Mesenteric fat pad (tissue), 1 donor: ENCODE data around the gene SGCA. TPM values are rescaled to one million over a fixed set of nuclear protein-coding genes. Genes with fewer than 3 reads are reported as not detected.

Source experiments
- DNase-seq: peaks from one replicate; pipeline ENCODE4 v3.0.0-alpha.2; 2020; ENCODE audit warnings: low spot score
- total RNA-seq: library from RNA; stranded (reverse); fragmentation: NEBNext Ultra II Directional; extraction: Animal tissue kit (Norgen Biotek cat#: 25700); gene quantifications from one replicate; pipeline ENCODE4 v1.2.1, GENCODE V29; 2021
- donor health status: DM: yes; HTN: yes; CAD: no.

The SGCA gene
- total RNA-seq, 1 donor from 2014 or later = 0.32 TPM

- DNase-seq = no peak
Observed at GRCh38 chr17:50192618-50193291, 26.9 kb downstream of the SGCA start.

- no peak for DNase-seq
Observed at GRCh38 chr17:50194140-50194933, 28.5 kb downstream of the SGCA start.

GRCh38 chr17:50194934-50195865, 29.4 kb downstream of the SGCA start:
- DNase-seq = no peak

DNA sequence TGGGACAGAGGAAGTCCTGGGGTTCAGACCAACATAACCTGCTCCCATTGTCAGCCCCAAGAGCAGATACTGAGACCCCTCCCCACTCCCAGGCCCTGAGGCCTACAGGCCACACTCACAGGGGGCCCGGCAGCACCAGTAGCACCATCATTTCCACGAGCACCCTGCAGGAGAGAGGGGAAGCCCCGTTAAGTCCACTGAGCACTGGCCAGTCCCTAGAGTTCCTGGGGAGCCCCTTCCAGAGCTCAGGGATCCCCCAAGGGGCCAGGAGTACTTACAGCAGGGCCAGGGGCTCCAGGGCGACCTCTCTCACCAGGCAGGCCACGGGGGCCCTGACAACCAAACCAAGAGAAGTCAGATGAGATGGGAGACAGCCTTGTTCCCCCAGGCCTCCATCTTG, 30.2 kb downstream of the SGCA start:
- DNase-seq = no peak

GRCh38 chr17:50196826-50197225, 31.0 kb downstream of the SGCA start:
- no peak for DNase-seq

GRCh38 chr17:50198026-50198669, 32.3 kb downstream of the SGCA start:
- DNase-seq = no peak

DNA sequence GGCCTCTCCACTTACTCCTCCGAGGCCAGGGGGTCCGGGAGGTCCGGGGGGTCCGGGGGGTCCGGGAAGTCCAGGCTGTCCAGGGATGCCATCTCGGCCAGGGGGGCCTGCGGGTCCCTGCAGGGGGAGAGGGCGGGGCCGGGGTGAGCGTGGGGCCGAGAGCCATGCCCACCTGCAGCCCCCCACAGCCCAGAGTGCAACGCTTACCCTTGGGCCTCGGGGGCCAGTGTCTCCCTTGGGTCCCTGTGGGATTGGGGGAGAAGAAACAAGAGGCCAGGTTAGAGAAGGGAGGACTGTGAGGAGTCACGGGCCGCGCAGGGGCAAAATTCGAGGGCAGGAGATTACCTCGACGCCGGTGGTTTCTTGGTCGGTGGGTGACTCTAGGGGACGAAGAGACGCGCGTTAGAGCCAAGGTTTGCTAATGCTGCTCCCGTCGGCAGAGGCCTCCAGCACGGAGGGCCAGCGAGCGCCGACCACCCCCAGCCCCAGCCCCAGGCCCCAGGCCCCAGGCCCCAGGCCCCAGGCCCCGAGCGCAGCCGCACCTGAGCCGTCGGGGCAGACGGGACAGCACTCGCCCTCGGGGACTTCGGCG, 33.5 kb downstream of the SGCA start:
- DNase-seq = no peak

- no peak for DNase-seq
Observed at GRCh38 chr17:50199803-50200456, 34.1 kb downstream of the SGCA start.

- DNase-seq = peak; percentile 95
Observed at GRCh38 chr17:50200457-50201275, 34.9 kb downstream of the SGCA start.

GRCh38 chr17:50201276-50201854, 35.6 kb downstream of the SGCA start, which contains the start of gene COL1A1:
TSS of gene COL1A1 (minus strand) at chr17:50201631. CDS start at chr17:50201513, 118 bp downstream.
- no peak for DNase-seq

GRCh38 chr17:50203086-50203485, 37.3 kb downstream of the SGCA start:
- no peak for DNase-seq

DNA sequence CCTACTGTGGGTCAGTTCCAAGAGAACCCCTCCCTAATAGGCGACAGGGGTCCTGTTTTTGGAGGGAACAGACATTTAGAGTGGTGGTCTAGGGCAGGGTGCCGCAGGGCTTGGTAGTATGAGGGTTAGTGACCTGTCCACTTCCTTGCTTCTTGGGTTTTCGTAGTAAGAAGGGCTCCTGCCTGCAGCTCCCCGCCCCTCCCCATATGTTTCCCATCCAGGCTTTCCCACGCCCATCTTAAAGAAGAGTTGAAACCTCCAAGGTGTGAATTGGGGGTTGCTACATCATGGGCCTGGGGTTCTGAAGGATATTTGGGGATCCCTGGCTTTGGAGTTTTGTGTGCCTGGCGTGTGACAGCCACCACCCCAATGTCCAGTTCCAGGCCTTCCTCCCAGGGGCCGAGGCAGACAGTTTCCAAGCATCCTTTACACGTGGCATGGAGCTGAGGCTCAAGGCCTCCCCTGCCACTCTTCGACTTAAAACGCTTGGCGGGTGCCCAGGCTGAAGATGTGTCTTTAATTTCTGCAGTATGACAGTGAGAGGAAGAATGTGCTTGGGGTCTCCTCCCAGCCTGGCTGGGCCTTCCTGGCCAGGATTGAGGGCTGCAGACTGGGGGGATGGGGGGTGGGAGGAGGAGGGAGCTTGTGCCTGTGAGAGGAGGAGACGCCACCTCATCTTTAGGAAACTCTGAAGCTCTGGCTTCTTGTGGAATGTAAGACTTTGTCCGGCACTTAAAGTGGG, 38.0 kb downstream of the SGCA start:
- DNase-seq = no peak

DNA sequence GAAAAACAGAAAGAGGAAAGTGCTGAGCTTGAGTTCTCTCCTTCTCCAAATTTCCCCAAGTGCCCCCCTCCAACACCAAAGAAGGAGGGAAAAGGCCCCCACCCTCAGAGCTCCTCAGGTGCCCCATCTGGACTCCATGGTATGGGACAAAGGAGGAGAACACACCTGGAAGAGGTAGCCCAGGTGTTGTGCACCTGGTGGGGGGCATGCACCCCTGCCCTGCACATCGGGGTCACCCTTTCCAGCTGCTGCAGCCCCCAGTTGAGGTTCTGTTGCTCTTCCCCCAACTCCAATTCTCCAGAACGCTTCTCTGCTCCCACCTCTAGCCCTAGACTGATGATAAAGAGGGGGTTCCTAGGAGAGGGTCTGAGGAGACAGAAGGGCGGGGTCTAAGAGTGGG, 38.6 kb downstream of the SGCA start:
- no peak for DNase-seq

GRCh38 chr17:50205111-50205962, 39.5 kb downstream of the SGCA start:
- DNase-seq = peak; percentile 79

DNA sequence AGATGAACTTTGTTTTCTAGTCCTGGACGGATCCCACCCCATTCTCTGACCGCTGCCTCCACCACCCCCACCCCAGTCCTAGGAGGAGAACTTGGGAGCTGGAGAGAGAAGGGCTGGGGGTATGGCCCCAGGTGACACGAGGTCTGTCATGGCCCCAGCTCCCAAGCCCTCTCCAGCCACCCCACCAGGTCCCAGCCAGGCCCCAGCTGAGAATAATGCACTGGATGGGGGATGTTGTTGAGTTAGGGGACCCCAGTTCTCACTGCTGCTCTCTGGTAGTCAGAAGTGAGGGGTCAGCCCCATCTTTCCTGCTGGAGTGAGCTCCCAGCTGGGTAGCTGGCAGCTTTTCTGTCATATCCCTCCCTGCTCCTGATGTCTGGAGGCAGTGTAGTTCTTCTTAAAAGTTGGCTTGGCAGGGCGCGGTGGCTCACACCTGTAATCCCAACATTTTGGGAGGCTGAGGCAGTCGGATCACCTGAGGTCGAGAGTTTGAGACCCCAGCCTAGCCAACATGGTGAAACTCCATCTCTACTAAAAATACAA, 40.2 kb downstream of the SGCA start:
- peak; percentile 64 for DNase-seq

GRCh38 chr17:50206604-50207293, 40.9 kb downstream of the SGCA start:
- DNase-seq = peak; percentile 87
